H9 (cell line): ENCODE measurements around the gene AKT1S1. TPM values are rescaled to one million over a fixed set of nuclear protein-coding genes. Genes with fewer than 3 reads are reported as not detected.

Source experiments
- DNase-seq: peaks from one replicate; pipeline ENCODE4 v3.0.0-alpha.2; 2017
- H2AFZ ChIP-seq: one replicate; pipeline ENCODE4 v1.6.1; 2013; ENCODE audit warnings: mild to moderate bottlenecking, low read length, control low read depth, moderate library complexity
- H2AK5ac ChIP-seq: 2 replicates; pipeline ENCODE4 v1.6.1; 2013; ENCODE audit warnings: low read length, control low read depth, mixed read lengths; ENCODE audit not compliant: insufficient read length
- H2BK120ac ChIP-seq: one replicate; pipeline ENCODE4 v1.6.1; 2013; ENCODE audit warnings: low read depth, mild to moderate bottlenecking, low read length, control low read depth, inconsistent platforms; ENCODE audit not compliant: poor library complexity, severe bottlenecking
- H2BK12ac ChIP-seq: 2 replicates; pipeline ENCODE4 v1.6.1; 2013; ENCODE audit warnings: low read length, control low read depth, mixed read lengths, low read depth; ENCODE audit not compliant: insufficient read length
- H2BK15ac ChIP-seq: 2 replicates; pipeline ENCODE4 v1.6.1; 2013; ENCODE audit warnings: low read depth, low read length, control low read depth
- H2BK20ac ChIP-seq: one replicate; pipeline ENCODE4 v1.6.1; 2013; ENCODE audit warnings: low read depth, mild to moderate bottlenecking, low read length, control low read depth, inconsistent platforms; ENCODE audit not compliant: poor library complexity, severe bottlenecking
- H2BK5ac ChIP-seq: 2 replicates; pipeline ENCODE4 v1.6.1; 2013; ENCODE audit warnings: low read length, control low read depth, mixed read lengths; ENCODE audit not compliant: insufficient read length
- H3K14ac ChIP-seq: 2 replicates; pipeline ENCODE4 v1.6.1; 2013; ENCODE audit warnings: low read length, control low read depth; ENCODE audit not compliant: insufficient read depth
- H3K18ac ChIP-seq: 2 replicates; pipeline ENCODE4 v1.6.1; 2013; ENCODE audit warnings: low read depth, mild to moderate bottlenecking, mixed read lengths, low read length, control low read depth; ENCODE audit not compliant: insufficient read length
- H3K23ac ChIP-seq: 2 replicates; pipeline ENCODE4 v1.6.1; 2013; ENCODE audit warnings: low read length, control low read depth, mixed read lengths, low read depth; ENCODE audit not compliant: insufficient read length
- H3K23me2 ChIP-seq: 2 replicates; pipeline ENCODE4 v1.6.1; 2013; ENCODE audit warnings: low read depth, mild to moderate bottlenecking, mixed read lengths, low read length, control low read depth; ENCODE audit not compliant: insufficient read length, poor library complexity, severe bottlenecking
- H3K27ac ChIP-seq: 2 replicates; pipeline ENCODE4 v1.5.1; 2013; ENCODE audit warnings: low read length, control low read depth, mixed read lengths, low read depth; ENCODE audit not compliant: insufficient read length
- H3K27me3 ChIP-seq: 2 replicates; pipeline ENCODE4 v1.6.1; 2013; ENCODE audit warnings: low read length, control low read depth, inconsistent platforms; ENCODE audit not compliant: insufficient read depth
- H3K4ac ChIP-seq: 2 replicates; pipeline ENCODE4 v1.6.1; 2013; ENCODE audit warnings: low read depth, mild to moderate bottlenecking, control low read depth, inconsistent platforms, low read length, moderate library complexity
- H3K4me1 ChIP-seq: 2 replicates; pipeline ENCODE4 v1.6.1; 2013; ENCODE audit warnings: low read length, control low read depth, inconsistent platforms; ENCODE audit not compliant: insufficient read depth
- H3K4me2 ChIP-seq: 2 replicates; pipeline ENCODE4 v1.6.1; 2013; ENCODE audit warnings: low read length, control low read depth, mixed read lengths; ENCODE audit not compliant: insufficient read length, insufficient read depth
- H3K56ac ChIP-seq: 2 replicates; pipeline ENCODE4 v1.6.1; 2013; ENCODE audit warnings: low read depth, mild to moderate bottlenecking, mixed read lengths, low read length, control low read depth; ENCODE audit not compliant: insufficient read length
- H3K79me1 ChIP-seq: 2 replicates; pipeline ENCODE4 v1.6.1; 2013; ENCODE audit warnings: low read depth, mild to moderate bottlenecking, moderate library complexity, low read length, control low read depth, inconsistent platforms; ENCODE audit not compliant: insufficient read depth, poor library complexity, severe bottlenecking
- H3K79me2 ChIP-seq: 2 replicates; pipeline ENCODE4 v1.6.1; 2013; ENCODE audit warnings: low read length, control low read depth, inconsistent platforms; ENCODE audit not compliant: insufficient read depth
- H3K9ac ChIP-seq: 2 replicates; pipeline ENCODE4 v1.6.1; 2013; ENCODE audit warnings: low read length, control low read depth, mixed read lengths; ENCODE audit not compliant: insufficient read length; ENCODE audit errors: extremely low read depth
- H3K9me3 ChIP-seq: one replicate; pipeline ENCODE4 v1.6.1; 2013; ENCODE audit warnings: low read depth, low read length, inconsistent platforms; ENCODE audit not compliant: control insufficient read depth
- H3T11ph ChIP-seq: one replicate; pipeline ENCODE4 v1.6.1; 2013; ENCODE audit warnings: mild to moderate bottlenecking, low read length, control low read depth, inconsistent platforms
- H4K20me1 ChIP-seq: one replicate; pipeline ENCODE4 v1.6.1; 2013; ENCODE audit not compliant: control insufficient read depth, insufficient read length, insufficient read depth
- H4K5ac ChIP-seq: 2 replicates; pipeline ENCODE4 v1.6.1; 2013; ENCODE audit warnings: low read depth, mild to moderate bottlenecking, mixed read lengths, low read length, control low read depth; ENCODE audit not compliant: insufficient read length
- H4K8ac ChIP-seq: replicated peaks from 2 replicates; pipeline ENCODE4 v1.6.1; 2013; ENCODE audit warnings: low read length, control low read depth, mixed read lengths, low read depth; ENCODE audit not compliant: insufficient read length
- H4K91ac ChIP-seq: 2 replicates; pipeline ENCODE4 v1.6.1; 2013; ENCODE audit warnings: low read depth, mild to moderate bottlenecking, moderate library complexity, mixed read lengths, low read length, control low read depth; ENCODE audit not compliant: insufficient read length
- H3K27ac Mint-ChIP-seq, 3 experiments: 2 replicates in 2 of 3; 3 replicates in 1 of 3; pipeline ENCODE4 v1.8.0; 2020 to 2021; ENCODE audit warnings: mixed read lengths in 3 of 3, mild to moderate bottlenecking in 1 of 3, moderate library complexity in 1 of 3
- H3K27me3 Mint-ChIP-seq: 2 replicates; pipeline ENCODE4 v1.8.0; 2021; ENCODE audit warnings: low read depth, mild to moderate bottlenecking, moderate library complexity, mixed read lengths
- H3K36me3 Mint-ChIP-seq, 3 experiments: 2 replicates in 2 of 3; 3 replicates in 1 of 3; pipeline ENCODE4 v1.8.0; 2020 to 2021; ENCODE audit warnings: low read depth in 3 of 3, mixed read lengths in 3 of 3; ENCODE audit not compliant: insufficient read depth in 1 of 3
- H3K4me1 Mint-ChIP-seq, 2 experiments: 2 replicates each; pipeline ENCODE4 v1.8.0; 2020; ENCODE audit warnings: mixed read lengths in 2 of 2
- H3K4me3 Mint-ChIP-seq, 2 experiments: 2 replicates in 1 of 2; 3 replicates in 1 of 2; pipeline ENCODE4 v1.8.0; 2020 to 2021; ENCODE audit warnings: mild to moderate bottlenecking in 2 of 2, mixed read lengths in 2 of 2, moderate library complexity in 1 of 2
- H3K9me3 Mint-ChIP-seq, 2 experiments: 2 replicates in 1 of 2; 3 replicates in 1 of 2; pipeline ENCODE4 v1.8.0; 2020; ENCODE audit warnings: mild to moderate bottlenecking in 2 of 2, mixed read lengths in 2 of 2, moderate library complexity in 1 of 2
- WGBS: extraction: QIAGEN DNeasy Blood & Tissue Kit; methylation state at CpG from one replicate; pipeline ENCODE4 v1.1.7; 2013; ENCODE audit warnings: missing lambda C conversion rate, low lambda C conversion rate, mixed read lengths; ENCODE audit not compliant: insufficient read length; ENCODE audit errors: extremely low coverage; 5-methylcytosine and 5-hydroxymethylcytosine counted together
- total RNA-seq: library from RNA; stranded (reverse); gene quantifications from 2 replicates; pipeline ENCODE4 v1.2.1, GENCODE V29; 2021
- TF ChIP-seq, protein P1 (sequence below): fragments of 200-600 bp; sonication (generic); conservative IDR thresholded peaks from 3 replicates; pipeline ENCODE4 v1.8.0; 2021; ENCODE audit warnings: antibody characterized with exemption, mild to moderate bottlenecking

AKT1S1 gene
- total RNA-seq, 1 experiment from 2014 or later: 43.5 TPM

DNA sequence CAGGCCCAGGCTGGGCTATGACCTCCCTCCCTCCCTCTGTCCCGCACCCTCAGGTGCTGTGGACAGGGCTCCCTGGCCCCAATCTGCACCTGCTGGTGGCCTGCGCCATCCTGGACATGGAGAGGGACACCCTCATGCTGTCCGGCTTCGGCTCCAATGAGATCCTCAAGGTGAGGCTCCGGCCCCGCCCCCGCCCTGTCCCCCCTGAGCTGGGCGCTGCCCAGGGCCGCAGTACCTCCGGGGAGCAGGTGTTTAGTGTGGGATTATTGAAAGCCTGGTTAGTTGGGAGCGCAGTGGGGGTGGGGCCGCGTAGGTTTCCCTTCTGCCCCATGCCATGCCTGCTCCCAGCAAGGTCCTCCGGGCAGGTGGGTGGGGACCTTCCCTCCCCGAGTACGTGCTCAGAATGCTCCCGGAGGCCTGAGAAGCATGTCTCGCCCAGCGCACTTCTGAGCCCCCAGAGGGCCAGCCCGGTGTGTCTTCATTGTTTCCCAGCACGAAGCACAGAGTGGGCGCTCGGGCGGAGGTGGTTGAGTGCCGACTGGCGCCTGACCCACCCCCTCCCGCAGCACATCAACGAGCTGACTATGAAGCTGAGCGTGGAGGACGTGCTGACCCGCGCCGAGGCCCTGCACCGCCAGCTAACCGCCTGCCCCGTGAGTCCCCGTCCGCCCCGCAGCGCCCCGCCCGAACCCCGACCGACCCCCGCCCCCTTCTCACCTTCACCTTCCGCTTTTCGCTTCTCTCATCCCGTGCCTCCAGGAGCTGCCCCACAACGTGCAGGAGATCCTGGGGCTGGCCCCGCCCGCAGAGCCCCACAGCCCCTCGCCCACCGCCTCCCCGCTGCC lies 10.7 kb upstream of the AKT1S1 start:
- TF ChIP-seq, protein P1, sequence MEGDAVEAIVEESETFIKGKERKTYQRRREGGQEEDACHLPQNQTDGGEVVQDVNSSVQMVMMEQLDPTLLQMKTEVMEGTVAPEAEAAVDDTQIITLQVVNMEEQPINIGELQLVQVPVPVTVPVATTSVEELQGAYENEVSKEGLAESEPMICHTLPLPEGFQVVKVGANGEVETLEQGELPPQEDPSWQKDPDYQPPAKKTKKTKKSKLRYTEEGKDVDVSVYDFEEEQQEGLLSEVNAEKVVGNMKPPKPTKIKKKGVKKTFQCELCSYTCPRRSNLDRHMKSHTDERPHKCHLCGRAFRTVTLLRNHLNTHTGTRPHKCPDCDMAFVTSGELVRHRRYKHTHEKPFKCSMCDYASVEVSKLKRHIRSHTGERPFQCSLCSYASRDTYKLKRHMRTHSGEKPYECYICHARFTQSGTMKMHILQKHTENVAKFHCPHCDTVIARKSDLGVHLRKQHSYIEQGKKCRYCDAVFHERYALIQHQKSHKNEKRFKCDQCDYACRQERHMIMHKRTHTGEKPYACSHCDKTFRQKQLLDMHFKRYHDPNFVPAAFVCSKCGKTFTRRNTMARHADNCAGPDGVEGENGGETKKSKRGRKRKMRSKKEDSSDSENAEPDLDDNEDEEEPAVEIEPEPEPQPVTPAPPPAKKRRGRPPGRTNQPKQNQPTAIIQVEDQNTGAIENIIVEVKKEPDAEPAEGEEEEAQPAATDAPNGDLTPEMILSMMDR: no peak
- Histone ChIP-seq H4K5ac (no peak overlapping the region), H3K79me2 (no peaks in the 10 kb centered on the region), H3K9ac (no peak overlapping the region), H3K9me3 (no peaks in the 10 kb centered on the region), H4K91ac (no peak overlapping the region), H3K79me1 (no peaks in the 10 kb centered on the region), H3K18ac (no peak overlapping the region), H2BK20ac (no peak overlapping the region), H3K56ac (no peak overlapping the region), H2BK5ac (no peak overlapping the region), H3K4me2 (no peak overlapping the region), H2AK5ac (no peak overlapping the region), H2BK120ac (no peak overlapping the region), H3K23me2 (peaks cover 3% of the 10 kb centered on the region), H4K8ac (no peak overlapping the region), H3K27ac (no peak overlapping the region), H3K4me1 (no peaks in the 10 kb centered on the region), H3K27me3 (no peaks in the 10 kb centered on the region; the same call in 1 of the 2 replicates), H2BK15ac (no peak overlapping the region), H4K20me1 (peaks cover 5% of the 10 kb centered on the region), H3K14ac (no peak overlapping the region), H3T11ph (no peak overlapping the region), H3K4ac (no peak overlapping the region), H2AFZ (no peak overlapping the region), H3K23ac (no peak overlapping the region), H2BK12ac (no peak overlapping the region)
- Mint-ChIP-seq H3K27ac (no peak overlapping the region), H3K9me3 (peaks cover 0 to 11% of the 10 kb centered on the region in 2 experiments; a peak in 1 of 5 replicates), H3K4me1 (peaks cover 3 to 20% of the 10 kb centered on the region in 2 experiments; a peak in 3 of 4 replicates), H3K27me3 (peaks cover 23% of the 10 kb centered on the region), H3K4me3 (no peak overlapping the region), H3K36me3 (peaks cover 32 to 43% (median 38%) of the 10 kb centered on the region in 3 experiments)
- DNase-seq: no peak
- no CpG with 5 or more reads among the region's 54 CpGs for WGBS
